NT2/D1 (cell line): ENCODE data around the gene PPP3CA.

Experiments
- SUZ12 ChIP-seq: IDR thresholded peaks from 2 replicates; pipeline ENCODE4 v1.6.1; 2011; ENCODE audit not compliant: insufficient read length, insufficient read depth; ENCODE audit errors: extremely low read depth
- YY1 ChIP-seq: IDR thresholded peaks from 2 replicates; pipeline ENCODE4 v1.6.1; 2011; ENCODE audit not compliant: insufficient read length, insufficient read depth
- ZNF274 ChIP-seq: IDR thresholded peaks from 2 replicates; pipeline ENCODE4 v1.6.1; 2011; ENCODE audit warnings: mild to moderate bottlenecking, low read depth, low read length

- TF ChIP-seq ZNF274 (no peak), YY1 (no peak), SUZ12 (no peak)
Observed at GRCh38 chr4:101299899-101300540, 47.3 kb downstream of the PPP3CA start.
